HG03442 (cell line): ENCODE results near the gene CD79A.

Source experiments
- ATAC-seq: cut with Tn5 transposase; IDR thresholded peaks from one replicate; pipeline ENCODE4 v1.9.1; 2021; ENCODE audit warnings: mild to moderate bottlenecking, moderate library complexity; ENCODE audit not compliant: unreplicated experiment

The CD79A gene

GRCh38 chr19:41917676-41918075 lies 40.6 kb downstream of the CD79A start:
- no peak for ATAC-seq

- no peak for ATAC-seq
Observed at GRCh38 chr19:41918095-41918494, 41.0 kb downstream of the CD79A start.

- ATAC-seq = no peak
Observed at GRCh38 chr19:41918653-41919244, 41.7 kb downstream of the CD79A start.

GRCh38 chr19:41919948-41920712 lies 43.1 kb downstream of the CD79A start:
- ATAC-seq = no peak

GRCh38 chr19:41920882-41921576 lies 44.0 kb downstream of the CD79A start:
- no peak for ATAC-seq

DNA sequence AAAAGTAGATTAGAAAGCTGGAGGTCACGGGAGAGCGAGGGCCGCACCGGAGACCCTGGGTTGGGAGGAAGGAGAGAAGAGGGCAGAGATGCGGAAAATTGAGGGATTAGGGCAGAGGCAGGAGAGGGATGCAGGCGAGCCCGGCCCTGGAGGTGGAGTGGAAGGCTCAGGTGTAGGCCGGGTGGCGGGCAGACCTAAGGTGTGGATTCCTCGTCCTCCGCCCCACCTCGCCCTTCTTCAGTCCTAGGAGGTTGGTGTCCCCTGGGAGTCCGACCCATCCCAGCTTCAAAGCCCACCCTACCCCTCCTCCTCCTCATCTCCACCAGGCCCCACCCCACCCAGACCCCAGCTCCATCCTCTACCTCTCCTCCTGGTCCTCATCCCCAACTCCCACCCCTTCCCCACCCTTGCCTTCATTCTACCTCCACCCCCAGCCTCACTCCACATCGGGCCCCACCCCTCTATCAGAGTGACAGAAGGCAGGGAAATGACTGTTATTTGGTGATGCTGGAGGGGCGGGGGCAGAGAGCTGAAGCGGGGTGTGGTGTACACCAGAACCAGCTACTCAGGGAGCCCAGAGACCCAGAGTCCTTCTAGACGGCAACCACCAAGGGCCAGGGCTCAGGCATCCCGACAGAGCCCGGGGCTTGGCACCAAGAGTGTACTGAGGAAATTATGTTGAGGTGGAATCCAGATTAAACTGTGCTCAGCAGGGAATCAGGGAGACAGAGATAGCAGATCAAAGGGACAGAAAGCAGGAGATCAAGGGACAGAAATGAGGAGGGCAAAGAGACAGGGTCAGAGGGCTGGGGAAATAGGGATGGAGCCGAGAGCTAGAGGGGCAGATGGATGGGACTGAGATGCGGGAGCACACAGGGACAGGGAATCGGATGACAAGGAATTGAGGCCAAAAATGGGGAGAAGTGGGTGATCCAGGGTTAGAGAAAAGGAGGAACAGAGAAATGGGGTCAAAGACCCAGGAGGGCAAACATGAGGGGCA lies 44.8 kb downstream of the CD79A start:
- no peak for ATAC-seq

DNA sequence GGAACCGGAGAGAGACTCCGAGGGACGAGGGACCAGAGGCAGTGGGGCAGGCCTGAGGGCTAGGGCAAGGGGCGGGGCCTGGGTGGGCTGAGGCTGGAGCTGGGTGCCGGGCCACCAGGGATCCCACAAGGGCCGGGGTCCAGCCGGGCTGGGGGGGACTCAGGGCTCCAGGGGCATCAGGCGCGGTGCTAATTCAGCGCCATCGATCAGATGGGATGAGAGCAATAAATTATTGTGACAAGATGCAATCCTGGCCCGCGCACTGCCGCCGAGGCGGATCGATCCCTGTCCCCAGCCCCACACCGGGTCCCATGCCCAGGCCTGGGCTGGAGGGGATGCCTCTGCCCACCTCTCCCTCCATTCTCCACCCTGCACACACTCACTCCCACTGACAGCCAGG lies 45.5 kb downstream of the CD79A start:
- ATAC-seq = no peak

DNA sequence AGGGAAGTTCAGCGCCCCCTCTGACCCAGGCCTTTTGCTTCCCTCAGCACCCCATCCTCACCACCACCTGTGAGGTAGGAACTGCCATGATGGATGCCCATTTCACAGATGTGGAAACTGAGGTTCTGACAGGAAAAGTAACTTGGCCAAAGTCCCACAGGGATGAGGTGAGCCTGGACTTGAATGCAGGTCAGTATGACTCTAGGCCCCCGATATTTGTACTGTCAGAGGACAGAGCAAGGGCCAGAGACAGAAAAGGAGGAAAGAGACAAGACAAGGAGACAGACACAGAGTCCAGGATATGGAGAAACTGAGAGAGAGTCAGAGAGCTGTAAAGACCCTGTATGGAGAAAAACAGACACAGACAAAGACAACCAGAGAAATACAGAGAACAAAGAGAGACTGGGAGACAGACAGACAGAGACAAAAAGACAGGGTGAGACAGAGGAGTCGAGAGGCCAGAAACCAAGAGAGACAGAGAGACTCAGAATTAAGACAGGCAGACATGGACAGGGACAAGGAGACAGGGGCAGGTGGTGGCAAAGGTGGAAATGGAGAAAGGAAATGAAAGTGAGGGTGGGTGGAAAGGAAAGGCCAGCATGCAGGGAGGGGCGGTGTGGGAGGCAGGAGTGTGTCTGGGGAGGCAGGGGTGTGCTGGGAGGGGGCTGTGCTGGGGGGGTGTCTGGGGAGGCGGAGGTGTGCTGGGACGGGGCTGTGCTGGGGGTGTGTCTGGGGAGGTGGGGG lies 46.1 kb downstream of the CD79A start:
- no peak for ATAC-seq

GRCh38 chr19:41924151-41925145 lies 47.4 kb downstream of the CD79A start:
- ATAC-seq = no peak

GRCh38 chr19:41925208-41926003 lies 48.3 kb downstream of the CD79A start:
- ATAC-seq = no peak

GRCh38 chr19:41926028-41926762 lies 49.1 kb downstream of the CD79A start:
- no peak for ATAC-seq

DNA sequence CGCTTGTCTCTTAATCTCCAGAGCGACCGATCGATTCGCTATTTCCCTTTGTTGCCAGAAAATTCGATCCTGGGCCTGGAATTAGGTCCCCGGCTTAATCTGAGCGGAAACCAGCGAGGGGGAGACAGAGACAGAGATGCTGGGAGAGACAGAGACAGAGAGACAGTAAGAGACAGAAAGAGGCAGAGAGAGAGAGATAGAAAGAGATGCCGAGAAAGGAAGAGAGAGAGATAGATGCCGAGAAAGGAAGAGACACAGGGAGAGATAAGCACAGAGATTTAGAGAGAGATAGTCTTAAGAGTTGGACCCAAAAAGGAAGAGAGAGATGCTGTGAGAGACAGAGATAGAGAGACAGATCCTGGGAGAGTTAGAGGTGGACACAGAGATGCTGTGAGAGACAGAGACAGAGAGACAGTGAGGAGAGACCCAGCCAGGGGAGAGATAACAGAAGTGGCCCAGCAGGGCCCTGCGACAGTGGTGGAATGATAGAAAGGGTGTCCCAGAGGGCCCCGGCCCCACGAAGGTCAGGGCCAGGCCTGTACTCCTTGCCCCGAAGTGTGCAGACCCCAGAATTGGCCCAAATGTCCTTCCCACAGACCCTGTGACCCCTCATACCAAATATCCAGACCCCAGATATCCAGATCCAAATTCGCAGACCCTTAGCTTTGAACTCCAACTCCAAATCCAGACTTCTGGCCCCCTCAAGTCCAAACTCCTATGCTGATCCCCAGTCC lies 49.9 kb downstream of the CD79A start:
- ATAC-seq = no peak

DNA sequence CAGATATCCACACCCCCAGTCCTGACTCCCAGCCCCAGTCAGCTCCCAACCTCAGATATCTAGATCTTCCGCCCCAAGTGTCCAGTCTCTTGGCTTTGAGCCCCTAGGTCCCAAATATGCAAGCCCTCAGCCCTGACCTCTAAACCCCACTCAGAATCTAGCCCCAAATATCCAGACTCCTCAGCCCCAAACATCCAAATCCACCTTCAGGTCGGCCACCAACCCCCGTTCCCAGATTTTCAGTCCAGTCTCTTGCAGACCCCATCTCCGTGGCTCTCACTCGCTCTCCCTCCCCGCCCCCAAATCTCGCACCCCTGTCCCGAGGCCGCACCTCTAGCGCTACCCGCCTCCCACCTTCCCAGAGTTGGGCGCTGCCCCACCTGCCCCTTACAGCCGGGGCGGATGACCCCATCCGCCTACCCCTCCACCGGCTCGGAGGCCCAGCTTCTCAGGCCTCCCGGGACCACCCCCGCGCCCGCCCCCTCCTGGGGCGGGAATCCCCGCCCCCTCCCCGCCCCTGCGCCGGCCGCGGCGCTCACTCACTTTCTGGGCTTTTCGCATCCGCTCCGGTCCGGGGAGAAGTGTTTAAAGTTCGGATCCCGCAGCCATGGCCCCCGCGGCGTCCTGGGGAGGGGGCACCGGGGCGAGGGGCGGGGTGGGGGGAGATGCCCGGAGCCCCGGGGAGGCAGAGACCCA lies 50.6 kb downstream of the CD79A start:
- ATAC-seq = no peak

DNA sequence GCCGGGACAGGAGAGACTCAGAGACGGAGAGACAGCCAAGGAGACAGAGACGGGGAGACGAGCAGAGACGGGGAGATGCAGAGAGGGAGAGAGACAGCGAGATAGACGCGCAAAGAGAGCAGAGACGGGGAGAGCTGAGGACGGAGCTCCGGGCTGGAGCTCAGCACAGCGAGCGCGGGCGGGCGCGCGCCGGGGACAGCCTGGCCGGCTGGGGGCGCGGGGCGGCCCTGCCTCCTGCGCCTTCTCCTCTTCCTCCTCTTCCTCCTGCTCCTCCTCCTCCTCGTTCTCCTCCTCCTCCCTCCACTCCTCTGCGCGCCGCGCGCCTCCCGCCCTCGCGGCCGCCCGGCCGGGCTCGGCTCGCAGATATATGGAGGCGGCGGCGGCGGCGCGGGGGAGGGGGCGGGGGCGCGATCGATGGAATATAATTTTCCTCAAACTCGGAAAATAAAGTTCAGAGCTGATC lies 51.2 kb downstream of the CD79A start, which contains the start of gene ERFL:
Gene ERFL (minus strand): TSS at position 229 of the 463 bp plus-strand sequence. CDS start 15,530 bp downstream, outside the sequence.
- no peak for ATAC-seq

DNA sequence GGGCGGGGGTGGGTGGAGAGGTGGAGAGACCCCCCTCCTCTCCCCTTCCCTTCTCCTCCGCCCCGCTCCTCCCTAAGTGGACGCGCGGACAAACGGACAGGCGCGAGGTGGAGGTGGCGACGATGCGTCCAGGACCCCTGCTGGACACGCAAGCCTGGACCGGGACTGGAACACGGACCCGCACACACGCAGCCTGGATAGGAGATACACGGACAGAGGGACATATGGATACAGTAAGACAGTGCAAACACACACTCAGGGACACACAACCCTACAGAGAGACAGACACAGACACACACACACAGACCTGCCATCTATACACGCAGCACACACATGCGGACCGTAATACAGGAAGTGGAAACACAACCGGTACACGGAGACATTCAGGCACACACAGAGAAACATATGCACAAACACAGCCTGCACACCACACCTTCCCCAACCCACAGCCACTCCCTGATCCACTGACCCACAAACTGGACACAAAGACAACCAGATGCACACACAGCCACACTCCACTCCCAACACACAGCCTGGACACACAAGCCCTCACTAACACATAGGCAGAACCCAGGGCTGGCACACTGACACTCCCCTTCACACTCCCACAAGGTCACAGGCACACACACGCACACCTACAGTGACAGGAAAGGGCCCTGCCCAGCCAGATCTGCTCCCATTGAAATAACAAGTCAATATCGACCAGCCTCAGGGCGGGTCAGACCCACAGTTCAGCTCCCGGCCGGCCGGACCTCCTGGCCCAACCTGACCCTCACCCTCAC lies 51.9 kb downstream of the CD79A start:
- ATAC-seq = no peak
